ENCODE measurements around the gene PRXL2C. TPM values are rescaled to one million over a fixed set of nuclear protein-coding genes. Genes with fewer than 3 reads are reported as not detected.

The PRXL2C gene
- total and polyA plus RNA-seq, 2 of the 13 experiments (the other 11 are each of a cell fraction or from before 2014, with no cell fraction given): 11.0 to 13.2 TPM

- TF ChIP-seq NFKBIZ (CRISPR knock-in tag; IDR thresholded peaks at IDR 0.05) (0 out of 2 replicates have a peak, but pooled peaks have one; percentile 60), NCOA2 (CRISPR knock-in tag; IDR thresholded peaks at IDR 0.05) (peak; percentile 48; the same call in 1 of the 2 replicates), MIXL1 (CRISPR knock-in tag; IDR thresholded peaks at IDR 0.05) (no peak), ZNF441 (CRISPR knock-in tag; IDR thresholded peaks at IDR 0.05; ENCODE audit: borderline replicate concordance) (0 out of 2 replicates have a peak, but pooled peaks have one; percentile 34), ZKSCAN5 (CRISPR knock-in tag; IDR thresholded peaks at IDR 0.05) (no peak), SOX13 (IDR thresholded peaks at IDR 0.05) (peak; percentile 25; the same call in 1 of the 2 replicates), SOX13 (CRISPR knock-in tag; conservative IDR thresholded peaks at IDR 0.05 in 1 of 2, IDR thresholded peaks at IDR 0.05 in 1 of 2) (peak in 1 of 2 experiments; percentile 82; a peak in 2 of 4 replicates), ZBTB38 (CRISPR knock-in tag; IDR thresholded peaks at IDR 0.05) (peak; percentile 62), RXRA (CRISPR knock-in tag; IDR thresholded peaks at IDR 0.05) (peak; percentile 77; the same call in 1 of the 2 replicates), KDM1A (CRISPR knock-in tag; IDR thresholded peaks at IDR 0.05) (0 out of 2 replicates have a peak, but pooled peaks have one; percentile 29), ZNF501 (CRISPR knock-in tag; IDR thresholded peaks at IDR 0.05) (peak; percentile 23; the same call in 1 of the 2 replicates), ZNF543 (CRISPR knock-in tag; IDR thresholded peaks at IDR 0.05) (0 out of 2 replicates have a peak, but pooled peaks have one; percentile 37), ZZZ3 (CRISPR knock-in tag; IDR thresholded peaks at IDR 0.05; ENCODE audit: borderline replicate concordance) (no peak), ZNF792 (CRISPR knock-in tag; IDR thresholded peaks at IDR 0.05) (peak; percentile 58; the same call in 1 of the 2 replicates), THAP11 (CRISPR knock-in tag; IDR thresholded peaks at IDR 0.05) (peak; percentile 54; the same call in 1 of the 2 replicates), ISL2 (CRISPR knock-in tag; IDR thresholded peaks at IDR 0.05) (no peak), XRCC5 (optimal IDR thresholded peaks at IDR 0.05; ENCODE audit: low read length) (peak; percentile 52), ZMYM4 (CRISPR knock-in tag; IDR thresholded peaks at IDR 0.05) (peak; percentile 25; the same call in 1 of the 2 replicates), ELF3 (CRISPR knock-in tag; IDR thresholded peaks at IDR 0.05) (peak; percentile 37), JUNB (CRISPR knock-in tag; IDR thresholded peaks at IDR 0.05; ENCODE audit: borderline replicate concordance) (no peak), FOXA1 (IDR thresholded peaks at IDR 0.05) (no peak), FOXA1 (CRISPR knock-in tag; IDR thresholded peaks at IDR 0.05) (0 out of 2 replicates have a peak, but pooled peaks have one; percentile 28), SMARCE1 (IDR thresholded peaks at IDR 0.05; ENCODE audit: borderline replicate concordance) (no peak), ZFP36L1 (CRISPR knock-in tag; IDR thresholded peaks at IDR 0.05) (0 out of 2 replicates have a peak, but pooled peaks have one; percentile 35), HMG20A (CRISPR knock-in tag; IDR thresholded peaks at IDR 0.05; ENCODE audit: borderline replicate concordance) (peak; percentile 82), DRAP1 (CRISPR knock-in tag; IDR thresholded peaks at IDR 0.05) (peak; percentile 34; the same call in 1 of the 2 replicates)
- TF ChIP-seq, protein P1, sequence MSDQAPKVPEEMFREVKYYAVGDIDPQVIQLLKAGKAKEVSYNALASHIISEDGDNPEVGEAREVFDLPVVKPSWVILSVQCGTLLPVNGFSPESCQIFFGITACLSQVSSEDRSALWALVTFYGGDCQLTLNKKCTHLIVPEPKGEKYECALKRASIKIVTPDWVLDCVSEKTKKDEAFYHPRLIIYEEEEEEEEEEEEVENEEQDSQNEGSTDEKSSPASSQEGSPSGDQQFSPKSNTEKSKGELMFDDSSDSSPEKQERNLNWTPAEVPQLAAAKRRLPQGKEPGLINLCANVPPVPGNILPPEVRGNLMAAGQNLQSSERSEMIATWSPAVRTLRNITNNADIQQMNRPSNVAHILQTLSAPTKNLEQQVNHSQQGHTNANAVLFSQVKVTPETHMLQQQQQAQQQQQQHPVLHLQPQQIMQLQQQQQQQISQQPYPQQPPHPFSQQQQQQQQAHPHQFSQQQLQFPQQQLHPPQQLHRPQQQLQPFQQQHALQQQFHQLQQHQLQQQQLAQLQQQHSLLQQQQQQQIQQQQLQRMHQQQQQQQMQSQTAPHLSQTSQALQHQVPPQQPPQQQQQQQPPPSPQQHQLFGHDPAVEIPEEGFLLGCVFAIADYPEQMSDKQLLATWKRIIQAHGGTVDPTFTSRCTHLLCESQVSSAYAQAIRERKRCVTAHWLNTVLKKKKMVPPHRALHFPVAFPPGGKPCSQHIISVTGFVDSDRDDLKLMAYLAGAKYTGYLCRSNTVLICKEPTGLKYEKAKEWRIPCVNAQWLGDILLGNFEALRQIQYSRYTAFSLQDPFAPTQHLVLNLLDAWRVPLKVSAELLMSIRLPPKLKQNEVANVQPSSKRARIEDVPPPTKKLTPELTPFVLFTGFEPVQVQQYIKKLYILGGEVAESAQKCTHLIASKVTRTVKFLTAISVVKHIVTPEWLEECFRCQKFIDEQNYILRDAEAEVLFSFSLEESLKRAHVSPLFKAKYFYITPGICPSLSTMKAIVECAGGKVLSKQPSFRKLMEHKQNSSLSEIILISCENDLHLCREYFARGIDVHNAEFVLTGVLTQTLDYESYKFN (CRISPR knock-in tag; conservative IDR thresholded peaks at IDR 0.05): peak; percentile 55; the same call in 1 of the 2 replicates
- TF ChIP-seq, protein P2, sequence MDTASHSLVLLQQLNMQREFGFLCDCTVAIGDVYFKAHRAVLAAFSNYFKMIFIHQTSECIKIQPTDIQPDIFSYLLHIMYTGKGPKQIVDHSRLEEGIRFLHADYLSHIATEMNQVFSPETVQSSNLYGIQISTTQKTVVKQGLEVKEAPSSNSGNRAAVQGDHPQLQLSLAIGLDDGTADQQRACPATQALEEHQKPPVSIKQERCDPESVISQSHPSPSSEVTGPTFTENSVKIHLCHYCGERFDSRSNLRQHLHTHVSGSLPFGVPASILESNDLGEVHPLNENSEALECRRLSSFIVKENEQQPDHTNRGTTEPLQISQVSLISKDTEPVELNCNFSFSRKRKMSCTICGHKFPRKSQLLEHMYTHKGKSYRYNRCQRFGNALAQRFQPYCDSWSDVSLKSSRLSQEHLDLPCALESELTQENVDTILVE (CRISPR knock-in tag; IDR thresholded peaks at IDR 0.05): 0 out of 2 replicates have a peak, but pooled peaks have one; percentile 29
Measured at GRCh38 chr9:96612105-96612965, 42.8 kb downstream of the PRXL2C start (continued).
